ENCODE data around the gene MUC20.
"Not testable (repeated sequence)": the region's sequence is repeated elsewhere in the genome, so short reads cannot be mapped to it uniquely, and the experiment has no call there.

GRCh38 chr3:195681458-195682103, 39.2 kb upstream of the MUC20 start:
- TF ChIP-seq CTCF, POLR2A (IDR thresholded peaks at IDR 0.05): not testable (repeated sequence)

Data from right lobe of liver (tissue), 4 donors.